ENCODE data around the gene PHAF1. TPM values are rescaled to one million over a fixed set of nuclear protein-coding genes. Genes with fewer than 3 reads are reported as not detected.

PHAF1 gene
- total and polyA plus RNA-seq, 2 of the 8 experiments (the other 6 are each of a cell fraction or from before 2014, with no cell fraction given), result 18.6 to 26.4 TPM

DNA sequence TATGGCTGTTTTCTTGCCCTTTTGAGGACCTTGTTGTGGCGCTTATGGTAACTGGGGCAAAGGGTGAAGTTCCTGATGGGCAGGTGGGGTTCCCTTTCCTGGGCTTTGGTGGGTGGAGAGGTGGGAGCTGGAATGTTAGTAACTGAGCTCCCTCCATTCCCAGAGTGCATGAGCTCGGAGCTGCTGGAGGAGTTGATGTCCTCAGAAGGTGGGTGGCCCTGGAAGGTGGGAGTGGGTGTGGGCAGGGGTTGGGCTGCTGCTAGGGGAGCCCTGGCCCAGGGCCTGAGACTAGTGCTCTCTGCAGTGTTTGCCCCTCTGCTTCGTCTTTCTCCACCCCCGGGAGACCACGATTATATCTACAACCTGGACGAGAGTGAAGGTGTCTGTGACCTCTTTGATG lies 88.0 kb downstream of the PHAF1 start:
- Histone ChIP-seq H2AFZ (ENCODE audit: low read length) (no peak overlapping the region), H2BK15ac (ENCODE audit: low read length) (no peak overlapping the region), H3K79me1 (ENCODE audit: low read depth, low read length) (0 out of 2 replicates have a peak, but pooled peaks cover 7% of the 10 kb centered on the region), H3K9me3 (ENCODE audit: insufficient read depth in 2 of 2, low read depth in 1 of 2, low read length in 1 of 2) (no peaks in the 10 kb centered on the region), H4K8ac (ENCODE audit: extremely low read depth, insufficient read depth, low read length) (no peak overlapping the region), H2BK120ac (replicated peaks; ENCODE audit: low read depth, low read length) (no peak overlapping the region), H3K4me2 (ENCODE audit: insufficient read depth in 1 of 2, low read depth in 2 of 2, low read length in 2 of 2) (no peak overlapping the region; a peak in 1 of 4 replicates), H3K23ac (ENCODE audit: insufficient read length) (no peak overlapping the region), H4K20me1 (replicated peaks in 1 of 2; ENCODE audit: control insufficient read depth in 1 of 2, insufficient read depth in 2 of 2, low read length in 2 of 2) (peaks cover 2 to 25% of the 10 kb centered on the region in 2 experiments), H3K4me3 (ENCODE audit: extremely low read depth in 1 of 4, insufficient read depth in 2 of 4, low read depth in 3 of 4, low read length in 4 of 4) (no peak overlapping the region), H2BK5ac (ENCODE audit: low read depth, low read length) (no peak overlapping the region), H3K4me1 (replicated peaks in 1 of 4; ENCODE audit: control insufficient read depth in 3 of 4, insufficient read depth in 4 of 4, low read length in 3 of 4) (peaks cover 0 to 17% (median 10%) of the 10 kb centered on the region in 4 experiments; a peak in 5 of 7 replicates), H2BK20ac (ENCODE audit: low read length) (no peak overlapping the region), H3K27me3 (replicated peaks in 1 of 4; ENCODE audit: control insufficient read depth in 3 of 4, extremely low read depth in 1 of 4, insufficient read depth in 3 of 4, low read length in 3 of 4) (no peaks in the 10 kb centered on the region), H3K4ac (replicated peaks; ENCODE audit: insufficient read length, low read depth, low read length) (no peak overlapping the region), H3K36me3 (ENCODE audit: control insufficient read depth in 2 of 4, insufficient read depth in 4 of 4, low read length in 3 of 4) (peaks cover 18 to 44% (median 34%) of the 10 kb centered on the region in 4 experiments), H3K56ac (replicated peaks; ENCODE audit: insufficient read length, low read depth, low read length) (no peak overlapping the region), H4K5ac (ENCODE audit: insufficient read length, low read depth, low read length) (no peak overlapping the region), H4K91ac (replicated peaks; ENCODE audit: insufficient read length, low read length) (no peak overlapping the region), H3K14ac (ENCODE audit: insufficient read length) (no peak overlapping the region), H3K27ac (ENCODE audit: low read depth, low read length) (no peak overlapping the region), H2BK12ac (ENCODE audit: low read depth, low read length) (no peak overlapping the region), H3K79me2 (ENCODE audit: control insufficient read depth in 1 of 2, insufficient read depth in 2 of 2, low read length in 2 of 2) (peaks cover 4 to 10% of the 10 kb centered on the region in 2 experiments; a peak in 3 of 4 replicates), H3K18ac (ENCODE audit: extremely low read depth, low read length) (no peak overlapping the region), H3K9ac (replicated peaks in 1 of 4; ENCODE audit: extremely low read depth in 1 of 4, low read depth in 3 of 4, low read length in 3 of 4) (no peak overlapping the region; a peak in 1 of 7 replicates), H3K23me2 (ENCODE audit: low read depth, low read length) (peaks cover 9% of the 10 kb centered on the region; the same call in 1 of the 2 replicates), H2AK5ac (ENCODE audit: low read depth, low read length) (no peak overlapping the region)
- WGBS, 2 experiments (ENCODE audit: extremely low coverage in 1 of 2, insufficient coverage in 1 of 2, insufficient read length in 1 of 2, insufficient replicate concordance in 2 of 2, low coverage in 1 of 2, low lambda C conversion rate in 2 of 2, missing lambda C conversion rate in 1 of 2), result 81% methylated on average over 6 of the region's 6 CpGs; no CpG with 5 or more reads in 1 of the 2 experiments
- CTCF ChIA-PET (ENCODE audit: partially characterized antibody), result interaction anchor here (0.6 to 8.7 kb wide), 29 partner anchors 11 to 241 kb away, joined by 3 to 111 read pairs (median 5); partner anchors contain the start of genes EXOC3L1, MATCAP1, NOL3 and TMEM208
- FAIRE-seq (no peak), DNase-seq (ENCODE audit: low read depth in 1 of 2, low spot score in 2 of 2) (no peak)
- POLR2A ChIA-PET (ENCODE audit: partially characterized antibody), result interaction anchor here (0.7 to 2.2 kb wide), 15 partner anchors 8 to 254 kb away, joined by 3 to 12 read pairs (median 4); partner anchors contain the start of genes EXOC3L1, FHOD1, MATCAP1 and NOL3
- TF ChIP-seq TAF7 (optimal IDR thresholded peaks at IDR 0.05; ENCODE audit: borderline replicate concordance, low read depth, low read length) (no peak), RNF2 (IDR thresholded peaks at IDR 0.05; ENCODE audit: borderline replicate concordance, low read depth, low read length, missing control alignments, poor library complexity, severe bottlenecking) (no peak), KDM5A (IDR thresholded peaks at IDR 0.05; ENCODE audit: low read length) (no peak), EGR1 (IDR thresholded peaks at IDR 0.05; ENCODE audit: borderline replicate concordance, low read depth, low read length) (no peak), SIRT6 (IDR thresholded peaks at IDR 0.05; ENCODE audit: low read length) (no peak), GABPA (IDR thresholded peaks at IDR 0.05; ENCODE audit: borderline replicate concordance, insufficient read depth, low read length) (no peak), JUND (IDR thresholded peaks at IDR 0.05; ENCODE audit: low read length) (no peak), SAP30 (IDR thresholded peaks at IDR 0.05; ENCODE audit: insufficient read depth, insufficient replicate concordance, low read length) (no peak), PHF8 (conservative IDR thresholded peaks at IDR 0.05; ENCODE audit: low read depth, low read length) (no peak), MAFK (IDR thresholded peaks at IDR 0.05; ENCODE audit: low read depth, low read length) (no peak), SP4 (IDR thresholded peaks at IDR 0.05; ENCODE audit: low read length) (no peak), JUN (IDR thresholded peaks at IDR 0.05; ENCODE audit: low read depth, low read length) (no peak), EZH2 (IDR thresholded peaks at IDR 0.05; ENCODE audit: low read depth, low read length, severe bottlenecking) (no peak)

Measured in H1 (cell line).